Pancreas (tissue), 10 donors: ENCODE results near the gene ANKRD23. TPM values are rescaled to one million over a fixed set of nuclear protein-coding genes. Genes with fewer than 3 reads are reported as not detected.

Source experiments
- ATAC-seq, 4 donors: fragments of 200-7000 bp; cut with Tn5 transposase; one replicate each; pipeline versions ENCODE4 v1.8.0 to v1.9.1; 2020; ENCODE audit warnings: mild to moderate bottlenecking in 4 of 4, moderate library complexity in 4 of 4
- DNase-seq, 6 donors: peaks; one replicate each; pipeline ENCODE4 v3.0.0-alpha.2; 2020
- FAIRE-seq: peaks from 2 replicates; lab custom pipeline; 2012; peaks lifted over from hg19 to GRCh38; lab: Jason Lieb, UNC
- H3K27ac ChIP-seq, 4 donors: fragments of 200-600 bp; sonication (generic); 1 replicate in 3 of 4; 2 replicates in 1 of 4; pipeline versions ENCODE4 v1.5.0 to v1.8.0; 2020
- H3K27me3 ChIP-seq, 4 donors: fragments of 200-600 bp; one replicate each; pipeline ENCODE4 v1.8.0; 2021
- H3K36me3 ChIP-seq, 3 donors: fragments of 200-600 bp; sonication (generic) in 1 of 3; one replicate each; pipeline versions ENCODE4 v1.5.0 to v1.8.0; 2020 to 2021
- H3K4me1 ChIP-seq, 3 donors: fragments of 200-600 bp; one replicate each; pipeline ENCODE4 v1.8.0; 2021
- H3K4me3 ChIP-seq, 4 donors: fragments of 200-600 bp; sonication (generic) in 2 of 4; one replicate each; pipeline versions ENCODE4 v1.5.0 to v1.8.0; 2020 to 2021
- H3K9me3 ChIP-seq, 4 donors: fragments of 200-600 bp; one replicate each; pipeline ENCODE4 v1.8.0; 2021
- CTCF ChIP-seq, 4 donors: fragments of 200-600 bp; sonication (generic) in 3 of 4; IDR thresholded peaks; one replicate each; pipeline versions ENCODE4 v1.5.0 to v1.8.0; 2021; ENCODE audit warnings: antibody characterized with exemption in 4 of 4
- WGBS, 2 donors: extraction: QIAGEN DNeasy Blood & Tissue Kit; methylation state at CpG; one replicate each; pipeline ENCODE4 v1.1.7; 2013; 5-methylcytosine and 5-hydroxymethylcytosine counted together
- intact Hi-C, 3 donors: fragments of 100-400 bp; cut with DNase I; formaldehyde crosslinking; loops; one replicate each; pipeline versions ENCODE4 v1.11.1 to v1.14.2; 2022
- polyA plus RNA-seq, 2 donors: library from polyadenylated mRNA; stranded (reverse); fragments of 200-250 nt; gene quantifications; one replicate each; pipeline ENCODE4 v1.2.3, GENCODE V29; 2013
- total RNA-seq, 6 donors: library from RNA; stranded (reverse); fragmentation: NEBNext Ultra II Directional in 4 of 6; extraction: Animal tissue kit (Norgen Biotek cat#: 25700) in 4 of 6; gene quantifications; one replicate each; pipeline versions ENCODE4 v1.2.1 to v1.2.4, GENCODE V29; 2021 to 2023
- donor health status: healthy with polysubstance abuse.
- donor health status: DM: no; HTN: no; CAD: no; lungs with moderate emphysema.
- donor health status: DM: no; HTN: no; CAD: no.
- donor health status: control.
- donor health status: control.
- donor health status: Bipolar disorder and iron deficiency.
- donor health status: DM: yes; HTN: yes; CAD: no.
- donor health status: DM: no; HTN: no; CAD: no.
- donor health status: DM: no; HTN: no; CAD: no.
- donor health status: DM: yes; HTN: yes; CAD: no.

The ANKRD23 gene
- total and polyA plus RNA-seq, 8 donors, result 0.95 to 10.9 (median 2.9) TPM

- H3K27me3 ChIP-seq, result no peaks in the 10 kb centered on the region
- H3K4me1 ChIP-seq, result no peaks in the 10 kb centered on the region
- peak; percentile 33 to 48 (median 43) for TF ChIP-seq CTCF (IDR thresholded peaks at IDR 0.05)
- peaks cover 4 to 21% (median 10%) of the 10 kb centered on the region in 3 donors for H3K36me3 ChIP-seq
- ATAC-seq, result peak; percentile 34 to 74 (median 64)
- H3K9me3 ChIP-seq, result no peaks in the 10 kb centered on the region
- peak overlapping the region; percentile 86 to 95 (median 90) for H3K4me3 ChIP-seq
- peak; percentile 74 to 89 (median 82) for DNase-seq
- H3K27ac ChIP-seq, result peak overlapping the region; percentile 75 to 89 (median 88)
- intact Hi-C loops, result no loop called here
- WGBS, 2 donors, result 0 to 1% methylated on average over 30 to 76 of the region's 76 CpGs
- no peak for FAIRE-seq
Observed at GRCh38 chr2:96868555-96869280, 24.9 kb upstream of the ANKRD23 start.

GRCh38 chr2:96867756-96868554 is 24.1 kb upstream of the ANKRD23 start:
- no peak for TF ChIP-seq CTCF (IDR thresholded peaks at IDR 0.05)
- Histone ChIP-seq H3K9me3 (no peaks in the 10 kb centered on the region), H3K4me3 (peak overlapping the region; percentile 86 to 95 (median 90)), H3K4me1 (no peaks in the 10 kb centered on the region), H3K27me3 (no peaks in the 10 kb centered on the region), H3K27ac (peak overlapping the region; percentile 75 to 89 (median 88)), H3K36me3 (peaks cover 6 to 26% (median 14%) of the 10 kb centered on the region in 3 donors)
- no peak for ATAC-seq
- intact Hi-C loops, result no loop called here
- WGBS, 2 donors, result 31 to 33% methylated on average over 26 to 27 of the region's 27 CpGs
- no peak for FAIRE-seq
- DNase-seq, result no peak

- Histone ChIP-seq H3K9me3 (no peaks in the 10 kb centered on the region), H3K36me3 (peaks cover 6 to 26% (median 14%) of the 10 kb centered on the region in 3 donors), H3K27ac (peak overlapping the region in 3 of 4 donors; percentile 12 to 88 (median 87)), H3K4me1 (no peaks in the 10 kb centered on the region), H3K4me3 (peak overlapping the region in 1 of 4 donors; percentile 95), H3K27me3 (no peaks in the 10 kb centered on the region)
- intact Hi-C loops, result no loop called here
- ATAC-seq, result no peak
- WGBS, 2 donors, result 69% methylated on average over 22 of the region's 22 CpGs
- TF ChIP-seq CTCF (IDR thresholded peaks at IDR 0.05), result no peak
- no peak for DNase-seq
- no peak for FAIRE-seq
Observed at GRCh38 chr2:96866986-96867755, 23.4 kb upstream of the ANKRD23 start.

- FAIRE-seq (no peak), DNase-seq (no peak), ATAC-seq (no peak)
- 82 to 88% methylated on average over 8 of the region's 8 CpGs for WGBS, 2 donors
- no peak for TF ChIP-seq CTCF (IDR thresholded peaks at IDR 0.05)
- Histone ChIP-seq H3K4me1 (no peaks in the 10 kb centered on the region), H3K36me3 (peaks cover 6 to 28% (median 14%) of the 10 kb centered on the region in 3 donors), H3K27me3 (no peaks in the 10 kb centered on the region), H3K9me3 (no peaks in the 10 kb centered on the region), H3K4me3 (no peak overlapping the region), H3K27ac (peak overlapping the region in 1 of 4 donors; percentile 12)
- intact Hi-C loops, result no loop called here
Observed at GRCh38 chr2:96866586-96866985, 22.8 kb upstream of the ANKRD23 start.
